ENCODE measurements around the gene GPR101. TPM values are rescaled to one million over a fixed set of nuclear protein-coding genes. Genes with fewer than 3 reads are reported as not detected.

GPR101 gene
- total RNA-seq, 2 donors from 2014 or later = not detected

Other genes starting within 250 kb of the GPR101 start
- 100 to 1,000 TPM; 380 to 396 TPM for gene RBMX, start 153.3 kb downstream of the GPR101 start, total RNA-seq

Data from endodermal cell (in vitro differentiated cells).